Parathyroid adenoma (tissue), 2 donors: ENCODE results near the gene SLC49A4.

Experiments used
- H2AFZ ChIP-seq: fragments of 300-600 bp; sonication (generic); one replicate; pipeline ENCODE4 v1.7.0; 2017; ENCODE audit warnings: antibody characterized with exemption, mild to moderate bottlenecking
- H3K27ac ChIP-seq: fragments of 300-600 bp; sonication (generic); one replicate; pipeline ENCODE4 v1.7.0; 2017
- H3K27me3 ChIP-seq: fragments of 300-600 bp; sonication (generic); one replicate; pipeline ENCODE4 v1.7.0; 2017; ENCODE audit warnings: low read length; ENCODE audit not compliant: control insufficient read depth, insufficient read depth
- H3K36me3 ChIP-seq: fragments of 300-600 bp; sonication (generic); one replicate; pipeline ENCODE4 v1.7.0; 2017; ENCODE audit warnings: low read length; ENCODE audit not compliant: control insufficient read depth, insufficient read depth
- H3K4me1 ChIP-seq: fragments of 300-600 bp; sonication (generic); one replicate; pipeline ENCODE4 v1.7.0; 2017; ENCODE audit warnings: control low read depth
- H3K4me2 ChIP-seq: fragments of 300-600 bp; sonication (generic); one replicate; pipeline ENCODE4 v1.7.0; 2017; ENCODE audit warnings: low read length
- H3K4me3 ChIP-seq: fragments of 300-600 bp; sonication (generic); one replicate; pipeline ENCODE4 v1.7.0; 2017; ENCODE audit warnings: low read depth, low read length
- H3K79me2 ChIP-seq: fragments of 300-600 bp; sonication (generic); one replicate; pipeline ENCODE4 v1.7.0; 2017; ENCODE audit warnings: control low read depth
- H3K9ac ChIP-seq: fragments of 300-600 bp; sonication (generic); one replicate; pipeline ENCODE4 v1.7.0; 2017; ENCODE audit warnings: mild to moderate bottlenecking
- H3K9me3 ChIP-seq: fragments of 300-600 bp; sonication (generic); one replicate; pipeline ENCODE4 v1.7.0; 2017; ENCODE audit warnings: low read length; ENCODE audit not compliant: control insufficient read depth
- CTCF ChIP-seq: fragments of 300-600 bp; sonication (generic); IDR thresholded peaks from one replicate; pipeline ENCODE4 v1.7.0; 2017; ENCODE audit warnings: antibody characterized with exemption, mild to moderate bottlenecking
- donor health status: primary hyperparathyroidism.

The SLC49A4 gene

GRCh38 chr3:122828281-122828680 lies 33.4 kb downstream of the SLC49A4 start:
- TF ChIP-seq CTCF = no peak
- Histone ChIP-seq H3K27ac (no peak overlapping the region), H3K4me3 (no peak overlapping the region), H3K9ac (no peak overlapping the region), H3K4me2 (no peak overlapping the region), H2AFZ (no peak overlapping the region), H3K4me1 (no peaks in the 10 kb centered on the region), H3K27me3 (no peaks in the 10 kb centered on the region), H3K79me2 (no peaks in the 10 kb centered on the region), H3K9me3 (no peaks in the 10 kb centered on the region), H3K36me3 (no peaks in the 10 kb centered on the region)

- H3K27me3 ChIP-seq = no peaks in the 10 kb centered on the region
- no peaks in the 10 kb centered on the region for H3K4me1 ChIP-seq
- no peak overlapping the region for H3K27ac ChIP-seq
- TF ChIP-seq CTCF = no peak
- H3K9me3 ChIP-seq = no peaks in the 10 kb centered on the region
- H3K36me3 ChIP-seq = no peaks in the 10 kb centered on the region
- no peak overlapping the region for H3K9ac ChIP-seq
- no peaks in the 10 kb centered on the region for H3K79me2 ChIP-seq
- H2AFZ ChIP-seq = no peak overlapping the region
- H3K4me3 ChIP-seq = no peak overlapping the region
- H3K4me2 ChIP-seq = no peak overlapping the region
Observed at GRCh38 chr3:122835590-122835989, 40.7 kb downstream of the SLC49A4 start.

GRCh38 chr3:122843604-122844003 lies 48.7 kb downstream of the SLC49A4 start:
- Histone ChIP-seq H3K27me3 (no peaks in the 10 kb centered on the region), H2AFZ (no peak overlapping the region), H3K4me2 (no peak overlapping the region), H3K9me3 (no peaks in the 10 kb centered on the region), H3K79me2 (no peaks in the 10 kb centered on the region), H3K4me3 (no peak overlapping the region), H3K4me1 (no peaks in the 10 kb centered on the region), H3K27ac (no peak overlapping the region), H3K36me3 (no peaks in the 10 kb centered on the region), H3K9ac (no peak overlapping the region)
- TF ChIP-seq CTCF = no peak

- H3K9ac ChIP-seq = no peak overlapping the region
- H3K9me3 ChIP-seq = no peaks in the 10 kb centered on the region
- no peaks in the 10 kb centered on the region for H3K27me3 ChIP-seq
- no peak overlapping the region for H2AFZ ChIP-seq
- no peak overlapping the region for H3K4me2 ChIP-seq
- TF ChIP-seq CTCF = no peak
- H3K27ac ChIP-seq = no peak overlapping the region
- H3K4me3 ChIP-seq = no peak overlapping the region
- no peaks in the 10 kb centered on the region for H3K79me2 ChIP-seq
- no peaks in the 10 kb centered on the region for H3K36me3 ChIP-seq
- H3K4me1 ChIP-seq = no peaks in the 10 kb centered on the region
Observed at GRCh38 chr3:122857019-122857418, 62.1 kb downstream of the SLC49A4 start.

DNA sequence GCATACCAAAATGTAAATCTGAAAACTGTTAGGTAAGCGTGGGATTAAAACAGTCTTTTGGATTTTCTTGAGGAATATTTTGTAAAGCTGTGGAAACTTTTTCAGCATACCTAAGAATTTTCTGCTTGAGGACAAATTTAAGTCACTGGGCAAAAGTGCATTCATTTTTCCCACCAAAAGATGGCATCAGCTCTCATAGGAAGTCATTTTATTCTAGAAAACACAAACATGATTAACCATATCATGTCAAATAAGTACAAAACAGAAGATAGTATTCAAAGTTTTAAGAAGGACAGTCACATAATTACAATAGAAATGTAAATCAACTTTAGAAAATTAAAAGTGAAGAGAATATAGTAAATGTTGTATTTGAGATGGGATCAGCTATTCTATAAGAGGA lies 63.5 kb downstream of the SLC49A4 start:
- no peak overlapping the region for H3K4me3 ChIP-seq
- H3K79me2 ChIP-seq = no peaks in the 10 kb centered on the region
- H3K4me2 ChIP-seq = no peak overlapping the region
- H3K9ac ChIP-seq = no peak overlapping the region
- no peak overlapping the region for H2AFZ ChIP-seq
- no peaks in the 10 kb centered on the region for H3K9me3 ChIP-seq
- no peaks in the 10 kb centered on the region for H3K27me3 ChIP-seq
- peak; percentile 12 for TF ChIP-seq CTCF
- H3K4me1 ChIP-seq = no peaks in the 10 kb centered on the region
- no peaks in the 10 kb centered on the region for H3K36me3 ChIP-seq
- H3K27ac ChIP-seq = no peak overlapping the region
